H54 (cell line): ENCODE results near the gene PLA2G2C.

ENCODE experiments used
- DNase-seq: peaks from one replicate; pipeline ENCODE4 v3.0.0; 2011; ENCODE audit warnings: low spot score, mixed read lengths; ENCODE audit not compliant: insufficient read length
- FAIRE-seq: peaks from 3 replicates; lab custom pipeline; 2011; peaks lifted over from hg19 to GRCh38; lab: Jason Lieb, UNC
- POLR2A ChIP-seq: IDR thresholded peaks from 2 replicates; pipeline ENCODE4 v1.6.1; 2011; ENCODE audit warnings: low read depth, mild to moderate bottlenecking, low read length

The PLA2G2C gene

DNA sequence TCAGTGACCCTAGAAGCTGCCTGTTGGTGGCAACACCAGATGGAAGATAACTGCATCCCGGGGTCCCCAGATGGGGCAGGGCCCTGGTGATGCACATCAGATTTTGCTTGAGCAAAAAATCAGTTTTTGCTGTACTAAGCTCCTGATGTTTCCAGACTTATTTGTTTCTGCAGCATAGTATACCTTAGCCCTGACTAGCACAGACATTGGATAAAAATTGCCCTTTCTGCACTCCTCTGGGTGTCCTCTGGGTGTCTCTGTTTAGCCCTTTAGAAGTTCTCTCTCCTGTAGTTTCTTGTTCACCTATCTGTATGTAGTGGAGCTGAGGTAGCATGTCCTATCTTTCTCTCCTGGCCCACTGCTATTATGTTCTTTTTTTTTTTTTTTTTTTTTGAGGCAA lies 30.3 kb upstream of the PLA2G2C start:
- DNase-seq (peak; percentile 17), FAIRE-seq (no peak)

DNA sequence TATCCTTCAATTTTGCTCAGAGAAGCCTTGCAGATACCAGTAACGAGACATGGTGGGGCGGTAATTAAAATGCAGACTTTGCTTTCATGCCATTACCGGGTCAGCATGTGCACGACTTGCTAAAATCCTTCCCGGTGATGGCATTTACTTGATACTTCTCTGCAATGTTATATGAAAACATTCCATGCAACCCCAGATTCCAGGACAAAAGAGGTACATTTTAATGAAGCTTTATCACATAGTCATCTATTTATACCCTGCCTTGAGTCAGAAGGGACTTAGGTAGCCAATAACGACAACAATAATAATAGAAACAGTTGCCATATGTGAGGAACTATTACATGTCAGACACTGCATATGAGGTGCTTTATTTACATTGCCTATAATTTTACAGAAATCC lies 29.4 kb upstream of the PLA2G2C start:
- FAIRE-seq (no peak), DNase-seq (no peak)
- TF ChIP-seq POLR2A: no peak

More for the DNA sequence above, 30.3 kb upstream of the PLA2G2C start:
- TF ChIP-seq POLR2A: no peak

DNA sequence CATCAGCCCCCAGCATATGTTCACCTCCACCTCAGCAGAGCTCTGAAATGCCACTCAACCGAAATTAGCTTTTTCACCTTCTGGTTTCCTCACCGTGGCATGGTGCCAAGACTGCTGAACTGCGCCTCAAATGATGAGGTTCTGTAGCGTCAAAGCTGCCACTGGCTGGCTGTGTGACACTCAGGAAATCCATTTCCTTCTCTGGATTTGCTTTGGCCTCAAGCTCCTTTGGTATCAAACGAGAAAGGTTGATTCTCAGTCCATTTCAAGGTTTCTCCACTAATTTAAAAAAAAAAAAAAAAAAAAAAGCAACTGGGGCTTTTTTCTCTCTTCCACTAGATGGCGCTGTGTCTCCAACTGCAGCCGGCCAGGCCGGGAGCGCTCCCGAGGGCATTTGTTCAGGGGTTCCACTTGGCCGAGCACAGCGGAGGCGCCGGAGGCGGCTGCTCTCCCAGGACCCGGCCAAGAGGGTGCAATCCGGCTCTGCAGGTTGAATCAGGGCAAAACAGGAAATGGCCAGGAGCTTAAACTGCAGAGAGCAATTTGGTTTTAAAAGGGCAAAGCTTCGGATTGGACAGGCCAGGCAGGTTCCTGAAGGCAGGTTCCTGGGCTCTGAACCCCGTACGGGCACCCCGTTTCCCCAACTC lies 26.5 kb upstream of the PLA2G2C start:
- DNase-seq: peak; percentile 45
- TF ChIP-seq POLR2A: no peak
- FAIRE-seq: no peak

DNA sequence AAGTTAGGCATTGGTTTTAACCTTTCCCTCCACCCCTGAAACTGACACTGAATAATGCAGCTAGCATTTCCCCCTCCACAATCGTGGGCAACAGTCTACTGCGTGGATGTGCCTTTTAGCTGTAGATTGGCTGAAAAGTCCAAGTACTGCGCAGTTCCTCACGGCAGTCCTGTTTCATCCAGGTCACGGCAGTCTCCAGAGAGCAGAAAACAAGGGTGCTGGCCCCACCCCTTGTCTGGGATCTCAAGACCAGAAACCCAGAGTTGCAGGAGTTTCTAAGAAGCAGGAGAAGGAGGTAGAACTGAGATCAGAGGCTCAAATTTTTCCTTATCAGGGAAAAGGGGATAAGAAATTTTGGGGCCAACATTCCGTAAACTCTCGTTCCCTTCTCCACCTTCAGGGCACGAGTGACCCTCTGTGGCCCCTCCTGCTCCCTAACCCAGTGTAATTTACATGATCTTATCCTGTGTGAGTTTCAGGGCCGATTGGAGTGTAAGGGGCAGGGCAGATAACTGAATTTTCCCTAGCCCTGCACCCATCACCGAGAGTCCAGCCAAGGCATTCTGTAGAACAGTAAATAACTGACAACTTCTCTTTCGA lies 25.9 kb upstream of the PLA2G2C start:
- DNase-seq (no peak), FAIRE-seq (no peak)
- no peak for TF ChIP-seq POLR2A

DNA sequence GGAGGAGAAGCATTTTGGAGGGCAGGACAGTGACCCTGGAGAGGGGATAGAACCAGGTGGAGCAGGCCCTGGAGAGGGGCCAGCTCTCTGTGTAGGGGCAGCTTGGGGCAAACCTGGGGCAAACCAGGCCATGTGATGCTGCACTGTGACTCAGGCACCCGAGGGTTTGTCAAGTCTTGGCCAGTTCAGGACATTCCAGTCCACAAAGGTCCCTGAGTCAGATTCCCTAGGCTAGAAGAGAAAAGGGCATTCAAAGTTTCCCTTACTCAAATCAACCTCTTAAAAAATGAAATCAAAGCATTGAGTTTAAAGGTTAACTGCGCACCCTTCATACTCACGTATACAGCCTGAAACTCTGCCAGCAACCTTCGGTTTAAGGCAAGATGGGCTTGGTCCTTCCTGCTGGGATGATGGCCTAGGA lies 25.2 kb upstream of the PLA2G2C start:
- DNase-seq (no peak), FAIRE-seq (no peak)
- no peak for TF ChIP-seq POLR2A

DNA sequence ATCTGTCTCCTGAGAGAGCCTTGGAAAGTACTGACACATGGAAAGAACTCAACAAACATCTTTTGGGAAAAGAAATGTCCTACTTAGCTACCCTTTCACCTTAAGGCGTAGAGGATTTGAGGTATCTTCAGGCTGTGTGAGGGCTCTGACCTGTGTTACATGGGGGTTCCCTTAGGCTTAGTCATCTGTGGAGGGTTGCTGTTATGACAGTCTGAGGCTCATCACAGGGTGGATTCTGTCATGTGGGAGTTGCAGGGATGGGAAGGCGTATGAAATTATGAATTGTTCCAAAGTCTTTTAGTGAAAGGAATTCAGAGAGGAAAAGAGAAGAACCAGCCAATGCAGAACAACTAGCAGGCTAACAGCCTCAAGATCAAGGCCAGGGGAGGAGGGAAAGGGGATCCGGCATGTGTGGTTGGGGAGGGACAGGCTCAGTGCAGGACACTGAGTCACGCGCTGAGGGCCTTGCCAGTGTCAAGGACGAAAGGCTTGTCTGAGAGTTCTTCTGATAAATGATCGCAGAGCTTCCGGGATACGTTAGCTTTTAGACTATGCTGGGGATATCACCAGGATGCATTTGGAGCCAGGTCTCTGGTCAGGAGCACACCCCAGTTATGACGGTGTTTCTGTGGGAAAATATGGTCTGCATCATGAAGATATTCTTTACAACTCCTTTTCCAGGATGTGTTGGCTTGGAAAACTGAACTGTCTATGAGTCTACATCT lies 24.6 kb upstream of the PLA2G2C start:
- no peak for FAIRE-seq
- no peak for DNase-seq
- TF ChIP-seq POLR2A: no peak

DNA sequence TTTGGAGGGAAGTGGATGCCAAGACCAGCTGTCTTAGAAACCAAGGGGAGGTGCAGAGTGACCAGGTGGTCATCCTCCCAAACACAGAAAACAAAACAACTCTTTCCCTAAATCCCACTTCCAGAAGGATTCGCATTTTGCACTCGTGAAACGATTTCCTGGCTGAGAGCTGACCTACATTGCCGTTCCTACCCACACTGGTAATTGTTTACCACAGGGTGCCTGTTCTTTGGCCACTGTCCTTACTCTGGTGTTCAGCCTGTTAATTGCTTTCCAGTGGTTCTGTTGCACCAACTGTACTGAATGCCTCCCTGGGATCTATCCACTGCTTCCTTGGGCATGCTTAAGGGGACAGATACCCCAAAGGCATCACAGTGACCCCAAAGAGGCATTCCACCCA lies 23.2 kb upstream of the PLA2G2C start:
- no peak for TF ChIP-seq POLR2A
- DNase-seq (no peak), FAIRE-seq (no peak)

DNA sequence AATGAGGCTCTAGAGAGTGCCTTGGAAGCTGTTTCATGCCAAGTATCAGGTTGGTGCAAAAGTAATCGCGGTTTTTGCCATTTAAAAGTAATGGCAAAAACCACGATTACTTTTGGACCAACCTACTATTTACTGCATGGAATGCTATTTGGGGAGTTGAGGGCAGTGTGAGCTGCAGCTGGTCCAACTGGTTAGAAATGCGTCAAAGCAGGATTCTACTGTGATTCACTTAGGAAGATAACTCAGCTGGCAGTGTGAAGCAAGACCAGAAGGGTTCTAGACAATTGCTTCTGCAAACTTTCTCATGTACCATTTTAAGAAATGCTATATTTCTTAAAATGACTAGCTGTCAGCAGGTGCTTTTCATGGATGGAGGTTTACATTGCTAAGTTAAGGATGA lies 21.2 kb upstream of the PLA2G2C start:
- FAIRE-seq: no peak
- no peak for DNase-seq
- TF ChIP-seq POLR2A: no peak

DNA sequence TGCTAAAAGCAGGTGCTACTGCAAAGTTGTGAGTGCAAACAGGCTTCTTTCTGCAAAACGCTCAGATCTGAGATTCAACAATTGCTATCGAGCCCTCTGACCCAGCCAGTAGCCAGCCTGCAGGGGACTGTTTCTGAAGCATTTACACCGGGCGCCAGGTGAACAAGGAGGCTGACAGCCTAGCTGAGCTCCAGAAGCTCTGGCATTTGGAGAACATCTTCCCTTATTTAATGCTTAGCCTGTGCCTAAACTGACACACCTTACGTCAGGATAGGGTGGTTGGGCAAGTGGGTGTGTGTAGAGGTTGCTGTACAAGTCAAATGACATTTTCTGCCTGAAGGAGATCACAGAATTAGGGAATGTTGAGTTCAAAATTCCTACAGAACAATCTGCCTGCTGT lies 15.8 kb upstream of the PLA2G2C start:
- DNase-seq (no peak), FAIRE-seq (no peak)
- TF ChIP-seq POLR2A: no peak

DNA sequence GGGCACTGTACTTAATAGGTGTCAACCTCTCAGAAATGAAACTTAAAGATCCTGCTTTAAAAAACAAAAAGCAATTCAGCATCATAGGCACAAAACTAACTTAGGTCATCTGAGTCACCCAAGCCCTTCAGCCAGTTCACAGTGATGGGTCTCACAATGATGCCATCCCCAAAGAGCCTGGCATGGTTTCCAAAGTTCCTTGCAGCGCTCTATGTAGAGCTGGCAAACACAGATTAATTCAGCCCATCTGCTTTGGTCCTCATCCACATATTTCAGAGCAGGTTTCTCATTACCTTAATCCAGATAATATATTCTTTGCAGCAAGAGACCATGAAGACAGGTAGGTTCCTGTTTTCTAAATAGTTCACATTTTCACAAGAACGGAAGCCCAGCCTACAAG lies 14.6 kb upstream of the PLA2G2C start:
- no peak for FAIRE-seq
- no peak for DNase-seq
- no peak for TF ChIP-seq POLR2A

DNA sequence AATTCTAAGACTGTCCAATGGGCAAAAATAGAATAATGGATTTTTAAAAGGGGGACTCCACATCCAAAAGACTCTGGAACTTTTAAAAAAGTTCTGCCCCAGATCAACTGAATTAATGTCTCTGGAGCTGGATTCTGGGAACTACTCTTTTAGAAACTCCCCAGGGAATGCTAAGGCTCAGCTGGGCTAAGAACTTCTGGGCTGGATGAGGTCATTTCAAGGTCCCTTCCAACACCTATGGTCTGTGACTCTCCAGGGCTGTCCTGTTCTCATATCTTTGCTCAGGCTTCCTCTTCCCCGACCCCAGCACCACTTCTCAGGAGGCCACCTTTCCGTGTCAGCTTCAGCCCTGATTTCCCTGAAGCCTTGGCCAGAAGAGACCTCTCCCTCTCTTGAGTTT lies 13.5 kb upstream of the PLA2G2C start:
- DNase-seq: no peak
- FAIRE-seq: no peak
- TF ChIP-seq POLR2A: no peak

DNA sequence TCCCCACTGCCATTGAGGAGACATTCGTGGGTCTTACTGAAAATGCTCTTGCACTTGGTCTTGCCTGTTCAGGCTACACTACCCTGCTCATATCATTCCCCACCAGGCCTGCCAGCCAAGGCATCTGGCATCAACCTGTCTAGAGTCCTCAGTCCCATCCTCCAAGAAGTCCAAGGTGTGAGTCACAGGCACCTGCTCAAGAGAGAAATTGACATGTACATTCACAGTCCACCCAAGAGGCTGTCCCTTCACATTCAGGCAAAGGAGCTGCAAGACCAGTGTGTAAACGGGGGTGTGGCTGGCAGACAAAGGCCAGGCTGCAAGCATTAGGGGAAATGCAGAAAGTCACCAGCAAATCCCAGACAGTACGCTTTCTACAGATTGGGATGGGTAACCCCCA lies 13.1 kb upstream of the PLA2G2C start:
- no peak for FAIRE-seq
- TF ChIP-seq POLR2A: no peak
- DNase-seq: no peak

DNA sequence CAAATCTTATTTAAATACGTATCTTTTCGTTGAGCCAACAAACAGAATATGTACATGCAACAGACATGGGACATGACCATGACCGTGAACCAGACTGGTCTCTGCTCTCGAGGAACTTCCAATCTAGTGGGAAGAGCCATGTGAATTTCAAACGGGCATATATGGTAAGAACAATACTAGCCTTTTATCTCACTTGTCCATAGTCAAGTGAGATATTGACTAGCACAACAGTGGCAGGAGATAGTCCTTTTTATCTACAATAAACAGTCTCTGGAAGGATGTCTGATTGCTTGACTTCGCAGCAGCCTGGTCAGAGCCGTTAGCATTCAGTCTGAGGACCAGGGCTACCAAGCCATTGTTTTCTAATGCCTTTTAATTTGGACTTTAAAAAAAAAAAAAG lies 12.6 kb upstream of the PLA2G2C start:
- TF ChIP-seq POLR2A: no peak
- no peak for FAIRE-seq

DNA sequence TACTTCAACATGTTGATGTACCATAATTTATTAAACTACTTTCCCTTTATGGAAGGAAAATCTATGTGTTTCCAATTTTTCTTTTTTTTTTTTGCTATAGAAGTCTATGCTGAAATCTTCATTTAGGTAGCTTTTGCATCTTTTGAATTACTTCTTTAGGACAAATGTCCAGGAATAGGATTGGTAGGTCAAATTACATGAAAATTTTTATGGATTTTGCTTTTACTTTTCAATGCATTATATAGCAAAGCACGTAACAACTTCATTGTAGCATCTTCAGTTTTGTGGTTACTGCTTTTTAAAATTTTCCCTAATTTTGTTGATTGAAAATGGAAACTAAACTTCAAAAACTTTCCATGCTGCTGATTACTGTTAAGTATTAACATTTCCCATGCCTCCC lies 12.0 kb upstream of the PLA2G2C start:
- no peak for FAIRE-seq
- no peak for DNase-seq

More for the DNA sequence above, 12.6 kb upstream of the PLA2G2C start:
- DNase-seq: no peak

More for the DNA sequence above, 12.0 kb upstream of the PLA2G2C start:
- TF ChIP-seq POLR2A: no peak
